Coronary artery (tissue), 2 donors: ENCODE measurements around the gene SYNDIG1.

Experiments
- DNase-seq: peaks from one replicate; pipeline ENCODE4 v3.0.0-alpha.2; 2017; ENCODE audit warnings: low spot score
- H3K27ac ChIP-seq, 2 donors: fragments of 200-600 bp; sonication (generic); one replicate each; pipeline ENCODE4 v1.5.1; 2016 to 2019
- H3K4me3 ChIP-seq: fragments of 200-600 bp; sonication (generic); 2 replicates; pipeline ENCODE4 v1.5.1; 2016; ENCODE audit warnings: mild to moderate bottlenecking, moderate library complexity
- TF ChIP-seq, protein P1 (sequence below): fragments of 200-600 bp; sonication (generic); IDR thresholded peaks from one replicate; pipeline ENCODE4 v1.5.1; 2019; ENCODE audit warnings: antibody characterized with exemption

Gene SYNDIG1

DNA sequence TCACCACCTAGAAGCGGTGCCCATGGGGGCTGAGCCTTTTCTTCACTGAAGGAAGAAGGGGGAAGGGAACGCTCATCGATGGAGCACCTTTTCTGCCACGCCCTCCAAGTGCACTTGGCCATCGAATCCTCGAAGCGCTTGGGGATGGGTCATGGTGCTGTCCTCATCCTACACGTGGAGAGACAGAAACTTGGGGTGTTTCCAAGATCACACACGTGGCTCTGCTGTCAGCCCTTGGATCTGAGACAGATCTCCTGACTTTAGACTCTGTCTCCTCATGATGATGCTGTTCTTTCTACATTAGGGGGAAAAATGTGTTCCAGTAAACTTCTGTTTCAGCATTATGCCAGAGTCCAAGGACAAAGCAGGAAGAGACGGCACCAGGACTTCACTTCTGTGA lies 78.5 kb downstream of the SYNDIG1 start:
- TF ChIP-seq, protein P1, sequence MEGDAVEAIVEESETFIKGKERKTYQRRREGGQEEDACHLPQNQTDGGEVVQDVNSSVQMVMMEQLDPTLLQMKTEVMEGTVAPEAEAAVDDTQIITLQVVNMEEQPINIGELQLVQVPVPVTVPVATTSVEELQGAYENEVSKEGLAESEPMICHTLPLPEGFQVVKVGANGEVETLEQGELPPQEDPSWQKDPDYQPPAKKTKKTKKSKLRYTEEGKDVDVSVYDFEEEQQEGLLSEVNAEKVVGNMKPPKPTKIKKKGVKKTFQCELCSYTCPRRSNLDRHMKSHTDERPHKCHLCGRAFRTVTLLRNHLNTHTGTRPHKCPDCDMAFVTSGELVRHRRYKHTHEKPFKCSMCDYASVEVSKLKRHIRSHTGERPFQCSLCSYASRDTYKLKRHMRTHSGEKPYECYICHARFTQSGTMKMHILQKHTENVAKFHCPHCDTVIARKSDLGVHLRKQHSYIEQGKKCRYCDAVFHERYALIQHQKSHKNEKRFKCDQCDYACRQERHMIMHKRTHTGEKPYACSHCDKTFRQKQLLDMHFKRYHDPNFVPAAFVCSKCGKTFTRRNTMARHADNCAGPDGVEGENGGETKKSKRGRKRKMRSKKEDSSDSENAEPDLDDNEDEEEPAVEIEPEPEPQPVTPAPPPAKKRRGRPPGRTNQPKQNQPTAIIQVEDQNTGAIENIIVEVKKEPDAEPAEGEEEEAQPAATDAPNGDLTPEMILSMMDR: no peak
- DNase-seq: no peak
- H3K27ac ChIP-seq: no peak overlapping the region
- no peak overlapping the region for H3K4me3 ChIP-seq

DNA sequence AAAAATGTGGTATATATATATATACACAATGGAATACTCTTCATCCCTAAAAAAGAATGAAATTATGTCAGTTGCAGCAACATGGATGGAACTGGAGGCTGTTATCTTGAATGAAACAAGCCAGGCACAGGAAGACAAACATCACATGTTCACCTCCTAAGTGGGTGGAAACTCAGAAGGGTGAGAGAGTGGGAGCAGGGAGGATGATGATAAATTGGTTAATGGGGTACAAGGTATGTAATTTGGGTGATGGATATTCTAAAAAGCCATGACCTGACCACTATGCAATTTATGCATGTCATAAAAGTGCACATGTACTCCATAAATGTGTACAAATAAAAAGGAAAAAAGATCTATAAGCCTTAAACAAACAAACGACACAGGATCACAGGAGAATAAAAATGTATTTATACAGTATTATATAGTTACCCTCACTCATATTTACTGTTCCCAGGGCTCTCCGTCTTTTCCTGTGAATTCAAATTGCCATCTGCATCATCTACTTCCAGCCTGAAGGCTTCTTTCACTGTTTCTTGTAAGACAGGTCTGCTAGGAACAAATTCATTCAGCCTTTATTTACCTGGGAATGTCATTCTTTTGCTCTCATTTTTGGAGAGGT lies 89.8 kb downstream of the SYNDIG1 start:
- TF ChIP-seq, protein P1: no peak
- Histone ChIP-seq H3K4me3 (no peak overlapping the region), H3K27ac (no peak overlapping the region)
- DNase-seq: no peak

DNA sequence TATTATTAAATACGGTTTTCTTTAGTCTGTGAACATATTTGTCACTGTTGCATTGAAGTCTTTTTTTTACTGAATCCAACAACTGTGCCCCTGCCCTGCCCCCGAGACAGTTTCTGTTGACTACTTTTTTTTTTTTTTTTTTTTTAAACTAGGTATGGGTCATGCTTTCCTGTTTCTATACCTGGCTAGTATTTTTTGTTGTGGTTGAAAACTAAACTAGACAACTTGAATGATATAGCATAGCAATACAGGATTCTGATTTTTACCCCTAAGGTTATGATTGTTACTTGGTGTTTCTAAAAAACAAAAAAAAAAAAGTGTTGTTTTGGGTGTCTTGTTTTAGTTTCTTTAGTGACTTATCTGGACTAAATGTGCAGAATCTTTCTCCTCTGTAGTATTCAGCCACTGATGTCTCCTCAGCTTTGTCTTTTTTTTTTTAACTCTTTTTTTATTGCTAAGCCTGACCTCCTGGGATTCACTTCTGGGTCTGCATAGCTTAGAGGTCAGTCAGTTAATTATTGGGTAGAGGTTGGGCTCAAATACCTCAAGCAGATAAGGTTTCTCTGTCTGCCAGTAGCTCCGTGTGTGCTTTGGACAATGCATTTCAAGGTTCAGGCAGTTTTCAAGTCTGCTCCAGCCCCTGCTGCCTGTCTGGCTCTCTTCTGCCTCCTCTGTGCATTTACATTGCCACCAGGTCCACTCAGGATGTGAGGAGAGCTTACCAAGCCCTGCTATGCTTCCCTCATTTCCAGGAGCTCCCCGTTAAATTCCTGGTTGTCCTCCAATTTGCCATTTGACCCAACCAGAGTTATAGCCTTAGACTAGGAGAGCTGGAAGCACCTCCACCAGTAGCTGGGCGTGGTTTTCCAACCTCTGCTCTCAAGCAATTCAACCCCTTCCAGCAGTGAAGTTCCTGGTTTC lies 91.4 kb downstream of the SYNDIG1 start:
- DNase-seq: no peak
- no peak overlapping the region for H3K27ac ChIP-seq
- no peak overlapping the region for H3K4me3 ChIP-seq
- TF ChIP-seq, protein P1: no peak

DNA sequence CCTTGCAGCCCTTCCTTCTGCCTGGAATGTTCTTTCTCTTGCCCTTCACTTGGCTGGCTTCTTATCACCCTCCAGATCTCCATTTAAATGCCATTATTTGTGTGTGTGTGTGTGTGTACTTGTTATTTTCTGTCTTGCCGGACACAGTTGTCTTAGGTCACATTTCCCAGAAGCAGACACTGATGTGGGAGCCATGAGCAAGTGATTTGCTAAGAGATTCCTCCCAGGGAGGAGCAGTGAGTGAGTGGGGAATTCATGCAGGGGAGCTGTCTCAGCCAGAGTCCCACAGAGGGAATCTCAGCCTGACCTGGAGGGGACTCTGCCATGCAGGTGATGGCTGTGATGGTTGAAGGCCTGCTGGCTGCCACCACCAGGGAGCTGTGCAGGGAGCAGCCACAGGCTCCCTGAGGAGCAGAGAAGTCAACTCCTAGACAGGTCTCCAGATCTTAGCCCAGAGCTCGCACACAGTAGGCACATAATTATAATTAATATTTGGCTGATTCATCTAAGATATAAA lies 96.5 kb downstream of the SYNDIG1 start:
- TF ChIP-seq, protein P1: no peak
- Histone ChIP-seq H3K4me3 (no peak overlapping the region), H3K27ac (no peak overlapping the region)
- DNase-seq: no peak

DNA sequence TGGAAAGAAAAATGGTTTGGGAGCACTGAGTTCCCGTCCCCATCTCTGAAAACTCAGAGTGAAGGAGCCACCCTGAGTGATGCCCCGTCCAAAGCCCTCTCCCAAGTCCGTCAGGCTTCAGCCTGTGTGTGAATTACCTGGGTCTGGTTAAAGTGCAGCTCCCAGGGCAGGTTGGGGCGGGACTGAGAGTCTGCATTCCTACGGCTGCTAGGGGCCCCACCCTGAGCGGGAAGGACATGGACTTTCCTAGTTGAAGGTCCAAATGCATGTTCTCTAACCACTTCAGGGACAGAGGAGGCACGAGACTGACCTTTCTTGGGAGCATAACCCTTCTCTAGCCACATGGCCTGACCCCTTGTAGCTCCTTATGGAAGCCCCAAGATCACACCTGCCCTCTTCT lies 97.2 kb downstream of the SYNDIG1 start:
- H3K4me3 ChIP-seq: no peak overlapping the region
- H3K27ac ChIP-seq: no peak overlapping the region
- DNase-seq: no peak
- TF ChIP-seq, protein P1: no peak

DNA sequence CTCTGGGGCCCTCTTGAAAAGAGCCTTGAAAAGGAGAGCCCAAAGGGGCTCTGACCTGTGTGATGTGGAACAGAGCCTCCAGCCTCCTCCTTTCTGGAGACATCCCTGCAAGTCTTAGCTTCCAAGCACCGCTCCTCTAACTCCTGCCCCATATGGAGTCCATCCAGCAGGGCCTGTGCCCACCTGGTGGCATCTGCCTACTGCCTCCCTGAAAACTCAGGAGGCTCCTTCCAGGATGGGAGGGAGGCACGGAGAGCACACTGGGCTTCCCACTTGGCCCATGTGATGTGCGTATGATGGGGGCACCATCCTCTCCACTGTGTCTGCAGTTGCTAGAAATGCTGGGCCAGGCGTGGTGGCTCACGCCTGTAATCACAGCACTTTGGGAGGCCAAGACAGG lies 98.1 kb downstream of the SYNDIG1 start:
- TF ChIP-seq, protein P1: no peak
- no peak overlapping the region for H3K4me3 ChIP-seq
- no peak for DNase-seq
- H3K27ac ChIP-seq: no peak overlapping the region
